NCI-H2107 (cell line): ENCODE data around the gene LTBP1.
"Not testable (repeated sequence)": the region's sequence is repeated elsewhere in the genome, so short reads cannot be mapped to it uniquely, and the experiment has no call there.

Experiments
- DNase-seq: peaks from one replicate; lab custom pipeline; 2025; lab: John Stamatoyannopoulos, UW

Gene LTBP1

GRCh38 chr2:33225350-33225749, 278.6 kb downstream of the LTBP1 start:
- no peak for DNase-seq

GRCh38 chr2:33226546-33226945, 279.8 kb downstream of the LTBP1 start:
- no peak for DNase-seq

GRCh38 chr2:33229646-33230045, 282.9 kb downstream of the LTBP1 start:
- DNase-seq: no peak

GRCh38 chr2:33230195-33230594, 283.4 kb downstream of the LTBP1 start:
- DNase-seq: peak; percentile 7

- no peak for DNase-seq
These were observed 284.1 kb downstream of the LTBP1 start for GRCh38 chr2:33230842-33231241.

- not testable (repeated sequence) for DNase-seq
These were observed 288.8 kb downstream of the LTBP1 start for GRCh38 chr2:33235559-33235958.

- no peak for DNase-seq
These were observed 290.0 kb downstream of the LTBP1 start for GRCh38 chr2:33236482-33237385.

- no peak for DNase-seq
These were observed 291.4 kb downstream of the LTBP1 start for GRCh38 chr2:33238111-33238510.

- DNase-seq: no peak
These were observed 293.4 kb downstream of the LTBP1 start for GRCh38 chr2:33240178-33240577.

GRCh38 chr2:33241072-33241471, 294.3 kb downstream of the LTBP1 start:
- no peak for DNase-seq

GRCh38 chr2:33241581-33241980, 294.8 kb downstream of the LTBP1 start:
- no peak for DNase-seq

- DNase-seq: no peak
These were observed 296.1 kb downstream of the LTBP1 start for GRCh38 chr2:33242845-33243244.

- no peak for DNase-seq
These were observed 299.7 kb downstream of the LTBP1 start for GRCh38 chr2:33246432-33246831.

GRCh38 chr2:33247365-33247764, 300.6 kb downstream of the LTBP1 start:
- no peak for DNase-seq

GRCh38 chr2:33250417-33251029, 303.8 kb downstream of the LTBP1 start:
- no peak for DNase-seq

GRCh38 chr2:33256162-33256755, 309.5 kb downstream of the LTBP1 start:
- DNase-seq: no peak

- no peak for DNase-seq
These were observed 311.6 kb downstream of the LTBP1 start for GRCh38 chr2:33258387-33258786.

- no peak for DNase-seq
These were observed 315.3 kb downstream of the LTBP1 start for GRCh38 chr2:33262097-33262496.

- DNase-seq: no peak
These were observed 318.0 kb downstream of the LTBP1 start for GRCh38 chr2:33264766-33265165.

- DNase-seq: no peak
These were observed 319.0 kb downstream of the LTBP1 start for GRCh38 chr2:33265584-33266338.

- no peak for DNase-seq
These were observed 319.7 kb downstream of the LTBP1 start for GRCh38 chr2:33266467-33266866.

- no peak for DNase-seq
These were observed 320.3 kb downstream of the LTBP1 start for GRCh38 chr2:33267043-33267442.
